ENCODE data around the gene PLOD2. TPM values are rescaled to one million over a fixed set of nuclear protein-coding genes. Genes with fewer than 3 reads are reported as not detected.

Gene PLOD2
- total RNA-seq, 1 experiment from 2014 or later = 158 TPM

DNA sequence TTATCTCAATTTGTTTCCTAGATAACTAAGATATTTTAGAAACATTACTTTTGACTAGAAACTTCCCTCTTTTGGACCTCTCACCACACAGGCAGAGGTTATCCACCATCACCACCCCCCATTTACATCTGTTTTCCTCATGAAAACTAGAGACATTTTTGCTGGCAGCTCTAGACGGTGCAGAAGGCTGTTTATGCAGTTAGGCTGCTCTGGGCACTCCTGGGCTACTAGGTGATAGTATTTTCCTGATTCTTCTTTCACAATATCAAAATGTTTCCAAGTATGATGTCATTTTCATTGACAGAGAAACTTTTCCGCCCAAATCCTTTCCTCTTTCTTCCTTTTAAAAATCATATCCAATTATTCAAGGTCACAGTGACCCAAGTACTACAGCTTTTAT is 67.1 kb downstream of the PLOD2 start:
- in situ Hi-C loops (cut with HindIII; ENCODE audit: low pct_unique_long_range_greater_than_20kb, low sequenced_read_pairs) = no loop called here
- BruUV-seq (replicated peaks) = no TSS peak
- intact Hi-C loops (cut with micrococcal nuclease; ENCODE audit: unreplicated experiment) = no loop called here
- H3K36me3 ChIP-seq (ENCODE audit: control insufficient read depth, insufficient read depth, low read length) = peaks cover 2% of the 10 kb centered on the region; the same call in 1 of the 2 replicates
- no peaks in the 10 kb centered on the region for H3K9me3 ChIP-seq (ENCODE audit: control insufficient read depth, insufficient read depth, low read depth, low read length)
- H3K27me3 ChIP-seq (ENCODE audit: control insufficient read depth, insufficient read depth, low read length) = no peaks in the 10 kb centered on the region
- ChIA-PET CTCF (no interaction called here), POLR2A (no interaction called here)
- no peak overlapping the region for H3K4me3 ChIP-seq (ENCODE audit: low read depth in 2 of 2, low read length in 2 of 2)
- TF ChIP-seq TCF7L2 (IDR thresholded peaks at IDR 0.05; ENCODE audit: low read depth, low read length) (no peak), SIN3A (IDR thresholded peaks at IDR 0.05; ENCODE audit: borderline replicate concordance, insufficient read depth, low read depth, low read length) (no peak), CTCF (IDR thresholded peaks at IDR 0.05) (no peak), REST (IDR thresholded peaks at IDR 0.05; ENCODE audit: insufficient read depth in 1 of 2, low read depth in 2 of 2, low read length in 1 of 2) (no peak), POLR2AphosphoS5 (IDR thresholded peaks at IDR 0.05; ENCODE audit: low read depth, low read length) (no peak)
- H3K27ac ChIP-seq (ENCODE audit: low read length) = no peak overlapping the region
- no peak for DNase-seq (ENCODE audit: low read depth, low spot score)
- no peak for ATAC-seq
- H3K4me1 ChIP-seq (ENCODE audit: control insufficient read depth, insufficient read depth, low read length) = no peaks in the 10 kb centered on the region

- intact Hi-C loops (cut with micrococcal nuclease; ENCODE audit: unreplicated experiment) = no loop called here
- TF ChIP-seq POLR2AphosphoS5 (IDR thresholded peaks at IDR 0.05; ENCODE audit: low read depth, low read length) = no peak
- no peak for TF ChIP-seq REST (IDR thresholded peaks at IDR 0.05; ENCODE audit: insufficient read depth in 1 of 2, low read depth in 2 of 2, low read length in 1 of 2)
- no peak for TF ChIP-seq SIN3A (IDR thresholded peaks at IDR 0.05; ENCODE audit: borderline replicate concordance, insufficient read depth, low read depth, low read length)
- TF ChIP-seq TCF7L2 (IDR thresholded peaks at IDR 0.05; ENCODE audit: low read depth, low read length) = no peak
- no peak for TF ChIP-seq CTCF (IDR thresholded peaks at IDR 0.05)
- POLR2A ChIA-PET = no interaction called here
- Histone ChIP-seq H3K27ac (ENCODE audit: low read length) (no peak overlapping the region), H3K9me3 (ENCODE audit: control insufficient read depth, insufficient read depth, low read depth, low read length) (no peaks in the 10 kb centered on the region), H3K4me3 (ENCODE audit: low read depth in 2 of 2, low read length in 2 of 2) (no peak overlapping the region), H3K4me1 (ENCODE audit: control insufficient read depth, insufficient read depth, low read length) (no peaks in the 10 kb centered on the region), H3K36me3 (ENCODE audit: control insufficient read depth, insufficient read depth, low read length) (peaks cover 9% of the 10 kb centered on the region), H3K27me3 (ENCODE audit: control insufficient read depth, insufficient read depth, low read length) (no peaks in the 10 kb centered on the region)
- CTCF ChIA-PET = no interaction called here
- no peak for DNase-seq (ENCODE audit: low read depth, low spot score)
- in situ Hi-C loops (cut with HindIII; ENCODE audit: low pct_unique_long_range_greater_than_20kb, low sequenced_read_pairs) = no loop called here
- no TSS peak for BruUV-seq (replicated peaks)
- ATAC-seq = no peak
These were observed 68.8 kb downstream of the PLOD2 start for GRCh38 chr3:146092230-146092629.

All from Panc1 (cell line).